NCI-H526 (cell line): ENCODE measurements around the gene CMSS1.

Experiments
- DNase-seq, 2 experiments: peaks; one replicate each; lab custom pipeline; 2025; lab: John Stamatoyannopoulos, UW

Gene CMSS1

DNA sequence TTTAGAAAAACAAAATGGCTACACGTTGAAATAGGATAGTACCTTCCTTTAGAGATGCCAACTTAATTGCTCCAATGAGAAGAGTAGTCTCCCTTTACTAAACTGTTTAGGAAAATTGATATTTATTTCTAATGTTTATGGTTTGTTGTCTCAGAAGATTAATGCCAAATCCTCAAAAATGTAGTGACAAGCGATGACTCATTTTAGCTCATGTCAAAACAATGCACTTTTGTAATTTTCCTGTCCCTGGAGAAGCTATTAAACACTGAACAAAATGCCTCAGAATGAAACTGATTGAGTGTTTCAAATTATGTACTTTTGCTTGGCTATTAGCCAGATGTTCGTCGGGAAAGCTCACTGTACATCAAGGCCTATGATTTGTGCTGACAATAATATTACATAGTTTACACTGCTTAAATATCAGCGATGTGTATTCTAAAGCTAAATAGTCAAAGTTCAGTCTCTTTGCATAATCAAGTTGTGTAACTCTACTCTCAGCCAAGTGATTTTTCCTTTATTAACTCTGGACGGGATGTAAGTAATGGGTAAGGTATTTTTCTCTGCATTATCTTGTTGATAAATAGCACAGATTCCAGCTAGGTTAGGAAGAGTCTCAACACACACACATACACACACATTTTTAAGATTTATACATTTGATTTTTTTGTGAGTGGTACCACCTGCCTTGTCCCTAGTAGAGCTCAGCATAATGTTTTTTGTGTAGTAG, 83.7 kb downstream of the CMSS1 start:
- DNase-seq: no peak

DNA sequence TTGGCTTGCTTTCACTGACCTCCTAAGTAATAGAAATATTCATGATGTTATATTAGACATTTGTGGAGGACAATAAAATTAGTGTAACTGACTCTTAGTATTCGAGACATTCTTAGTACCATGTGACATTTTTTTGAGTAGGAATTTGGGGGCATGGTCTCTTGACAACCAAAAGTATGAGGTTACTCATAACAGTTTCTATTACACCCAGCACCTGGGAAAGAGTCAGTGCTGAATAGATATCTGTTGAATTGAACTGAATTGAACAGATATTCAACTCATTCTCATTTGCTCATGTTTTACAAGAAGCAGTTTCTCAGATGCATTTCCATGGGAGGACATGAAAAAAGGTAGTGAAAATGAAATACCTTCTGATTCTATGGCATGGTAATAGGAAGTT, 84.4 kb downstream of the CMSS1 start:
- no peak for DNase-seq

DNA sequence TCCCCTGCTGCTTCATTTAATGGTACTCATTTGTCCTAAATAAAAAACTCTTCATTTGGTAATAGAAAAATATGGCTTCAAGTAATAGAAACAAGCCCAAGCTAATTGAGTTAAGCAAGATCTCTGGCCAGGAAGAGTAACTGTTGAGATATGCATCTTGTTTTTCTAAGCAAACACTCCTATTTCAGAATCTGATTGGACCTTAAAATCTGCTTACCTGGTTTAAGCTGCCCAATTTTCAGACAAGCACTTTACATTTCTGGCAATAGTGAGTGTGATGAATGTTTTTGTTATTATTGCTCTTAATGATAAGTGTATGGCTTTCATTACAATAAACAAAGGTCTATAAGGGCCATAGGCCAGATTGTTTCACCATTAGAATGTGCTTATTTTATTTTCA, 86.2 kb downstream of the CMSS1 start:
- no peak for DNase-seq

DNA sequence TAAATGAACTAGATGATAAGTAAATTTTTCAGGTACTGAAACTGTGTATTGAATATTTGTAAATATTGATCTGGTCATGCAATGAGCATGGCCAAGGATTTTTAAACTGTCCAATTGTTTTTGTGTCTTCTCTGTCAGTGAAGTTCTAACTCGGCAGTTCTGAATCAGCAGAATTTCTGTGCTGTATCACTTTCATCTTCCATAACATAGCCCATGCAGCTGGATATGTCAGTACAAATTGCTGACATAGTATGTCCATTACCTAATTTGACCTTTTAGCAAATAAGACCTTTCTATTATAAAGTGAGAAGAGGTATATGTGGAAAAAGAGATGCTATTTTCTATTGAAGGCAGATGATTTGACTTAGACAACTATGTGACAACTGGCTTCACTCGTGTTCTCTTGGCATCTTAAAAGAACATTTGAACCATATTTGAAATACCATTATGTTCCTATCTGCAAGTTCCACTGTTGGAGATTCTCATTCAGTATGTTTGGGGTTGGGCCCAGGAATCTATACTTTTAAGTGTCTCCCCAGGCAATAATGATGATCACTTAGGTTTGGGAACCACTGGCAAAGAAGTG, 90.4 kb downstream of the CMSS1 start:
- no peak for DNase-seq

DNA sequence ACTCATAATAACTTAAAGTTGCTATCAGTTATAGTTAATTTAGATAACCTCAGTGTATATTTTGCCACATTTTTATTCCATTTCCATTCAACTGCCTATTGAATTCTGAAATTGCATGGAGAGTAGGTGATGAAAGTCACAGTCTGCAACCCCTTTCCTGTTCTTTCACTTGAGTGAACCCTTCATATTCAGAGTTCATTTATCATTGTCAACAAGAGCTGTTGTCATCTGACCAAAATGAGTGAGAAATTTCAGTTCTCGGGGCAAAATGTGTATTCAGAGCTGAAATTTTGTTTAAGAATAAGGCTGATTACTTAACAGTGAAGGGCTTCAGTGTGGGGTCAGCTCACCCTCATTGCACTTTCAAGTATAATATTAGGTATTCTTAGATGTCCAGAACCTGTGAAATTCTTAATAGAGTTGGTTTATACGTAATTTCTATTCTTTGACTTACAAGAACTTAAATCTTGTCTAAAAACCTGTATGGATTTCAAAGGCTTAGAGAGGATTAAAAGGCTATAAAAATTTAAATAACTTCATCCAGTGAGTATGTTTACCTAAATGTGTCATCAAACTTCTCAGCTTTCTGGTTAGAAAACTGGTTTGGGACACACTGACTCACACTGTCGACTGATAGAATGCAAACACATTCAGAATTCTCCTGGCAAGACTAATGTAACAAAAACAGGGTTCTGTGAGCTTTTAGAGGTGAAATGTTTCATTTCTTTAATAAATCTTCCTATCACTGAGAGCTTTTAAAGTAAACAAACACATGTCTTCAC, 92.2 kb downstream of the CMSS1 start:
- no peak for DNase-seq

DNA sequence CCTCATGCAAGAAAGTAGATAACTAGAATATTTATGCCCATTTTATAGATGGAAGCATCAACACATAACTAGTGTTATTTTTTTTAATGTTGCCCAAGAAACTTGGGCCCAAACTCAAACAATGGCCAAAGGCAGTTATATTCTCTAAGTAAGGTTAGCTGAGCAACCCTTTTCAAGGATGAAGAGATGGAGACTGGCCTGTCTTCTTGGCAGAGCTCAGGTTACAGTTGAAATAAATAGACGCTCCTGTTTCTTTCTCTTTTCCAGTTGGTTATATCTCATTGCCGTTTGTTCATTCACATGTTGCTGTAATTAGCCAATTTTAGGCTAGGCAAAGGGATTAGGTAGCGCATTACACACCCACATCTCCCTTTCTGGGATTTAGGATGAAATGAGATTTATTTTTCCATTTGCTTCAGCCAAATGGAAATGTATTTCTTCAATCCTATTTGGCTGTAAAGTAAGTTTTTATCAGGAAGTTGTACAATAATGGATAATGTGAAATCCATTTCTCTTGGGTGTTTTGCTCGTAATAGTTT, 93.2 kb downstream of the CMSS1 start:
- no peak for DNase-seq

DNA sequence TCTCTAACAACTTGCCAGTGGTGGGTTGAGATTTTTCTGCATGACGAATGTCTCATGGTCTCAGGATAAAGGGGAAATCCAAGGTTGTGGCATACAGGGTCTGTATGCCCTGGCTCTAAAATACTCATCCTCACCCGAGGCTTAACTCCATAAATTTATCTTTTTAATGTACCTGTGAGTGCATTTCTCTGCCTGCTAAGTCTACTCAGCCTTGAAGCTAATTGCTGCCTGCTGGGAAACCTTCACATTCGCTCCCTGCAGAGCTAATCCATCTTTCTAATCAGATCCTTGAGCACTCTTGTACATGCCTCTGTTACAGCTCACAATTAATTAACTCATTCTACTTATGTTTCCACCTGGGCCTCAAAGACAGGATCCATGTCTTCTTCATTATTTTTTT, 93.8 kb downstream of the CMSS1 start:
- DNase-seq: no peak

DNA sequence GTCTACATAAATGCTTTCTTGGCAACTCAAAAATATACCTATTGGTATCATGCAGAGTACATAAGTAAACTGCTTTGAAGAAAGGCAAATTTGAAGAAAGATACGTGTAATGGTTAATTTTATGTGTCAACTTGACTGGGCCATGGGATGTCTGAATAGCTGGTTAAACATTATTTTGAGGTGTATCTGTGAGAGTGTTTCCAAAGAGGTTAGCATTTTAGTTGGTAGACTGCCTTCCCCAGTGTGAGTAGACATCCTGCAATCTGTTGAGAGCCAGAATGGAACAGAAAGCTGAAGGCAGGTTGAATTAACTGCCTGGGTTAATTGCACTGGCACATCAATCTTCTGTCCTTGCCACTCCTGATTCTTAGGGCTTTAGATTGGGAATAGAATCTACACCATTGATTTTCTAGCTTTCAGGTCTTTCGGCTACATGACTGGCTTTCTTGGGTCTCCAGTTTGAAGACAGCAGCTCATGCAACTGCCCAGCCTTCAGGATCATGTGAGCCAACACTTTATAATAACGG, 98.3 kb downstream of the CMSS1 start:
- no peak for DNase-seq

DNA sequence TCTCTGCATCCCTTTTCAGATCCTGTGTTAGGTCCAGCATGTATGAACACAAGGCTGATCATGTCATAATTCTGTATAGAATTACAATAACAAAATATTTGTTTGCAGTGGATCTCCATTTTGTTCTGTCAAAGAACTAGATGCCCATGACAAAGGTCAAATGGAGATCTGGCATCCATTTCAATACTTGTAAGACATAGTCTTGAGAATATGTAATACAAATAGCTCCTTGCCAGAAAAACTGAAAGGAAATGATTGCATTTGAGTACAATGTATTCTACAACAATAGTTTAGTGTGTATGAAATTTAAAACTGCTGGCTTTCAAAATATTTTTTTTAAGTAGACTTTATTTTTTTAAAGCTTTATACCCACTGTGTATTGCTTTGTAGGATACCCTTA, 101.1 kb downstream of the CMSS1 start:
- no peak for DNase-seq

DNA sequence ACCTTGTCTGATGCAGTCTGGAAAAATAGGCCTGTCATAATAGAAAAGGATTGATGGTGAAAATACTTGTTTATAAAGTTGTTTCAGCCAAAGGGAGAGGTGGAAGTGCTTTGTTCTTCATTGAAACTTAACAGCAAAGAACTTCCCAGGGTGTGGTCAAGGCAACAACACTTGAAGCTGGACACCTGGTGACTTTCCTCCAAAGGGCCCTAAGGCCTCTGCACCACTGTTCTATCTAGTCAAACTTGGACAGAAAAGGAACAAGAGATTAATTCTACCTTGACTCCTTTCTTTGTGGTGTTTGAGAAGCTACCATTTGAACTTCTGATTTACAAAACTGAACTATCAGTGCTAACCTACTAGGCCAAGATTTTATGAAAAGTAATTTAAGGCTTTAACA, 102.0 kb downstream of the CMSS1 start:
- DNase-seq: no peak

DNA sequence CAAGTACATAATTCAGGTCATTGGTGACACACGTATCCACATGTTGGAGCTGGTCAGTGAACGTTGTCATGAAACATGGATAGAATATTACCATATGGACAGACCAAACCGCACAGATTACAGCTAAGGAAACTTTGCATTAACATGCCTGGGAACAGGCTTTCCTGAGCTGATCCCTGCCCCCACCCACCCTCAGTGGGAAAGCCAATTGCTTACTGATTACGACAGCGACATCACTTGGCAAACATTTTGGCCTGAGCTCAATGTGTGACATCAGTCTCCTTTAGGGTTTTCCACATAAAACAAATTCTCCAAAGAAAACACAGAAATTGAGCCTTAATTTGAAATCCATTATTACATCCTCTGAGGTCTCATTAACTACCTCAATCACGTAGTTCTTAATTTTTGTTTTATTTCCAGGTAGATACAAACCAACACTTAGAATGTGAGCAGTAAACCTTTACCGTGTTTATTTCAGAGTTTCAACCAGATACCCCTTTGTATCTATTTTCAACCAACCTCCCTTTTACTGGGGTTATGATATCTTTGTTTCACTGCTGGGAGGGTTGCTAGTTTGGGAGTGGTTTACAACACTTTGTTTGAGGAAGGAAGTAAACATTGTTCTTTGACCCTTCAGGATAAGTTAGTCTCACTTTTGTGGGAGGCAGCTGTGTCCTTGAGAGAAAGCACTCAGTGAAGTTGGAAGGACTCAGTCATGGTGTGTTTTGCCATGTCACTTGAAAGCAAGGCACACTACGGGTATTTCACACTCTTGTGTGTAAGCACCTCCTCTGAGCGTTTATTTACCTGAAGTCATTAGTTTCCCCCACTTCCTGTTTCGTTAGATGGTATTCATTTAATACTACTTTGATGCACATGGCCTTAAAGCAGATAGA, 103.1 kb downstream of the CMSS1 start:
- DNase-seq: no peak

DNA sequence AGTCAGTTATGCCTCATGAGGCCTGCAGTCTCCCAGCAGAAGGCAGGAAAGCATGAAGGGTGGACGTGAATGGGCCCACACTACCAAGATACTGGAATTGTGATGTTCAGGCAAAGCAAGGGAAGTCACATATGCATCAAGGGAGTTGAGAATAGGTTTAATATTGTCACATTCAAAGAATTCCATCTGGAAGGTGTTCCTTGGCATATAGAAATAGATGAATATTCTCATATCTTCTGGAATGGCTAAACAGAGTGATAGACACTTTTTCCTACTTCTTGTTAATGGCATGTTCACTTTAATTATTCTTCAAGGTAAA, 103.7 kb downstream of the CMSS1 start:
- DNase-seq: no peak

DNA sequence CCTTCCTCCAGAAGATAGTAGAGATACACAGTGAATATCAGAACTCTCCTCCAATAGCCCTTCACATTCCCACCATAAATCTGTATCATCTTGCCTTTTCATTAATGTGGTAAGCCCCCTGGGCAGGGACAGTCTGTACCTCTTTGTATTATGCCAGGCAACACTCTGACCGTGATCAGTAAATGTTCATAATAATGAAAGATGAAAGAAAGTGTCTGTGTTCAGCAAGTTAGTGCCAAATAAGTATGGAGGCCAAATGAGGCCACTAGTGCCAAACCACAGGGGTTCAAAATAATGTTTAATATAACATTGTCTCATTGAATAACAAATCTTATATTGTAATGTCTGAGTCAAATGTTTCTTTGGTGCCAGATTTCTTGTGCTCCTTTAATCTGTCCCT, 104.3 kb downstream of the CMSS1 start:
- no peak for DNase-seq

DNA sequence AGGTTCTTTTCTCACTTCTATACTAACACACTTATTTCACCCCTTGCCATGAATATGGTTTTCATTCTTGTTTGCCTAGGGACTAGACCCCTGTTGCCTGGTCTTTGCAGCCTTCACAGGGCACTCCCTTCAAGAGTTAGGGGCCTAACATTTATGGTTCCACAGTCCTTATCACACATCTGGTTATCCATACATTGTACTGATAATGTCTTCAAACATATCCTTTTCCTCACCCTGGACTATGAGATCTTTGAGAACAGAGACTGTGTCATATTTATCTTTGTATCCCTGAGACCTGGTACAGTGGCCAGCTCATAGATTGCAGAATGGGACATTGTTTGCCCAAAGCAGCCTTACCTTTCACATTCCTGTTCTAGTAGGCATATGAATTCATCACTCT, 106.2 kb downstream of the CMSS1 start:
- DNase-seq: no peak

DNA sequence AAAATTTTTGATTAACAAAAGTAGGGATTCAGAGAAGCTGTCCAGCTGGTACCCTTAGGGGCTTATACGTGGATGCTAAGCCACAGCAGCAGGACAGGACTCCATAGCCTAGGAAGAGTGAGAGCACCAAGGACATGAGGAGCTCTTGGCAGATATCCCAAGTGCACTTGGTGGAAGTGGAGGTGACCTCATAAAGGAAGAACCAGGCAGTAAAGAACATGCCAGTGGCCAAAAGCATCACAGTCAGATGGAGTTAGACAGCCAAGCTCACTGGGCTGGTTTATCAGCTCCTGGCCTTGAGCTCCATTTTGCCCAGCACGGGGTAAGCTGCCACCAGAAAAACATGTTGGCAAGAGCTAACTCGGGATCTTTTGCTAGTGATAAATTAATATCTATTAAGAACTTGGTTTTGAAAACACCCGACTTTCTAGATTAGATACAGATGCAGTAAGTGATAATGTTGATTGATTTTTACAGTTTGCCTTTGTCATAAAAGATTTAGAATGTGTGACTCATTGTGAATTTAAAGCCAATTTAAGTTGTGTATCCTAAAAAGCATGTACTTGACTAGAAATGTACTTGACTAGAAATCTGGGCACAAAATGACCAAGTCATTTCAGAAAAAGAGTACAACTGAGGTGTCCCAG, 108.0 kb downstream of the CMSS1 start:
- DNase-seq: no peak

DNA sequence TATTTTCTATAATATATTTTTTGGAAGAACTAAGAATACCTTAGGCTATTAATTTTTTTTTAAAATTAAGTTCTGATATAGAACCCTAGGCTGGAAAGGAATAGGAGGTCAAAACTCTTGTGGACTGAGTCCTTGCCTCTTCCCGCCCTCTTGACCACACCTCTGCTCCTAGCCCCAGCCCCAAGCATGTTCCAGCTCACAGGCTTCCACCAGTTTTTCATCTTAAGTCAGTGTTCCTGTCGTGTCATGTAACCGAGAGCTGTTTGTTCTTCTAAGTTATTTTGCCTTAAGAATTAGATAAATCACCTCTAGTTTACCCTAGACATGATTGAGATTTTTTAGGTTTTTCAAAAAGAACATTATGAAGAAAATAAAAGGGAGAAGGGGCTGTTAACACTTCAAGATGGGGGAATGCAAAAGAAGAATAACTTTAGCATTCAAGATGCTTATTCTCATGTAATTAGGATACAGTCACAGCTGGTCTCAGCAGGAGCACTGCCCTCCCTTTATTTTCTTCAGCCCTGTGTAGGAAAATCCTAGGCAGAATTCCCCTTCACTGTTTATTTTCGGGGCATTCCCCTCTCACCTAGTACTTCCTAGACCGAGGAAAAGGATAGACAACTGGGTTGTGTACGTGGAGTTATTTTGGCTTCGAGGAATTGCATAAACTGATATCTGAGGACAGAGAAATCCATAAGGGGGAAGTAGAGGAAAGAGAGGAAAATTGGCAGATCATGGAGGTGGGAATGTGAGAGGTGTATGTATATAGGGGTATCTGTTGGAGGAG, 110.2 kb downstream of the CMSS1 start:
- DNase-seq: no peak

DNA sequence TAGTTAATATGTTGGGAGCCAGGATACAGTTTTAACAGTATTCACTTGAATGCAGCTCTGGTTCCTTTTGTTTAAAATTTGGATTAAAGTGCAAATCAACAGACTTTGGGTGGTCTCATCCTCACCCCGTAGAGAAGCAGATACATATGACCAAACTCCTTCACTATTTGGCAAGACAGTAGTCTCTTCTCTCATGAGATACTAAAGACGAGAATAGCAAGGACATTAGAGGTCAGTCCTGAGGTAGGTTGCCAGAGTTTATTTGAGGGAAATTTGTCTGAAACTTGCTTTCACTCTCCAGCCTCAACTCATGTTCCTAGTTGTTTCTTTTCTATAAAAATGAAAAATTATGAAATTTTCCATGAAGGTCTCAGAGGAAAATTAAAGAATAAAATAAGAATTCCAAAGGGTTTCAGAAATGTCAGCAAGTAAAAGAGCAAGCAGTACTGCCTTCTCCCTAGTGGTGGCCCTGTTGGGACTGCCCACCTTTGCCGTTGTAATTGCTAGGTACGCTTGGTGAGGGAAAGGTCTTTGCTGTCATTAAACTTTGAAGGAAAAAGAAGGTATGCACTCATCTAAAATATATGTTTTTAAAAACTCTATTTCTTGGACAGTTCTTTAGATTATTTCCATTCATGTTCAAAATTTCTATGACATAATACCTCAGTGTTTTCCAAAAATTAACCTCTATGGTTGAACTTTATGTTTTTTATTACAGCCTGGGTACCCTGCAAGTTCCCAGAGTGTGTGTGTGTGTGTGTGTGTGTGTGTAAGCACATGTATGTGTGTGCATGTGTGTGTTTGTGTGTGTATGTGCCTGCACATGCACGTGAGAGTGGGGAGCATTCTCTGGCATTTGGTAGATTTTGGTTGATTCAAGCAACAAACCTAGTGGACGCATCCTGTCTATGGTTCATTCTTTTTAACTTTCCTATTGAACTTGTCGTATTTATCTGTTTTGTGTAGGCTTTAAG, 111.4 kb downstream of the CMSS1 start:
- no peak for DNase-seq

DNA sequence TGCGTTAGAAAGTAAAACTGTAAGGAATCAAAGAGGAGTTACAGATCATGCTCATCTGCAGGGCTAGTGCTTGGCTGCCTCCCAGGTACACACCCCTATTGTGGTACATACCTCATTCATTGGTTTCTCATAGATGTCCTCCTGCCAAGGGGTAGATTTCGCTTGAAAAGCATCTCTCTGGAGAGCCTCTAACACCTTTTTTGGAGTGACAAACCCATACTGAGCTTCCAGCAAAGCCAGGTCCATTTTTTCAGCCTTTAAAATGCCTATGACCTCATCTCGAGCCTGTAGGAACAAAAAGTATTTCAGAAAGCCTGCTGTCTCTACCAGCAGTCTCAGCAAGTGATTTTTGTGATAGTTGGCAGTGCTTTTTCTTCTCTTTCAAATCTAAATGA, 112.1 kb downstream of the CMSS1 start:
- no peak for DNase-seq

DNA sequence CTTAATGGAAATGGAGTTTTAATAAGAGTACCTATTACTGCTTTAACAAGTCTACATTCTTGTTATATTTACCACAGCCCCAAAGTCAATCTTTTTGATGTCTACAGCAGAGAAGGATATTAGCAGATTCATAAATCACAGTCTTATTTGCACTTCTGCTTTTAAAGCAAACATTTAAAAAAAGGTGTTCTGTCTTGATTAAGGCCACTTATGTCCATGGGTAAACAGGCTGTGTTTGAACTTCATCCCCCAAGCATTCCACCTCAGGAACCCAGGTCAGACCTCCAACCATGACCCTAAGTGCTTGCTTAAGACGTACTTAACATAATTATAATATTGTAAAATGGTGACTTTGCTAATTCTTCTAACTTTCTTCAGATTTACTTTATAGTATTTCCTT, 113.4 kb downstream of the CMSS1 start:
- DNase-seq: no peak
